Uterus (tissue), 2 donors: ENCODE data around the gene SRP9.

Source experiments
- CTCF ChIP-seq, 4 experiments: fragments of 200-600 bp in 2 of 4; fragments of 450-650 bp in 2 of 4; sonication (generic) in 2 of 4; IDR thresholded peaks; one replicate each; pipeline ENCODE4 v1.5.1; 2016 to 2019; ENCODE audit warnings: antibody characterized with exemption in 4 of 4, mild to moderate bottlenecking in 2 of 4, moderate library complexity in 1 of 4
- POLR2A ChIP-seq, 2 donors: fragments of 450-650 bp; IDR thresholded peaks; one replicate each; pipeline ENCODE4 v1.6.1; 2016; ENCODE audit warnings: antibody characterized with exemption in 2 of 2, mild to moderate bottlenecking in 1 of 2, moderate library complexity in 1 of 2

GRCh38 chr1:225825078-225825477 lies 47.5 kb downstream of the SRP9 start:
- no peak for TF ChIP-seq CTCF (IDR thresholded peaks at IDR 0.05)
- TF ChIP-seq POLR2A (IDR thresholded peaks at IDR 0.05), result no peak
